Mesothelial cell of epicardium (in vitro differentiated cells): ENCODE results near the gene KCNK4. TPM values are rescaled to one million over a fixed set of nuclear protein-coding genes. Genes with fewer than 3 reads are reported as not detected.

Experiments
- DNase-seq, 2 experiments: peaks; one replicate each; pipeline ENCODE4 v3.0.0; 2021; ENCODE audit warnings: low spot score in 2 of 2; ENCODE audit not compliant: unreplicated experiment in 2 of 2
- H3K27ac Mint-ChIP-seq: 2 replicates; pipeline ENCODE4 v1.8.0; 2021; ENCODE audit warnings: mixed read lengths
- H3K27me3 Mint-ChIP-seq: 2 replicates; pipeline ENCODE4 v1.8.0; 2021; ENCODE audit warnings: low read depth, mixed read lengths
- H3K36me3 Mint-ChIP-seq: 2 replicates; pipeline ENCODE4 v1.8.0; 2021; ENCODE audit warnings: mixed read lengths
- H3K4me1 Mint-ChIP-seq: 2 replicates; pipeline ENCODE4 v1.8.0; 2021; ENCODE audit warnings: mixed read lengths
- H3K4me3 Mint-ChIP-seq: 2 replicates; pipeline ENCODE4 v1.8.0; 2021; ENCODE audit warnings: mild to moderate bottlenecking, moderate library complexity, mixed read lengths
- H3K9me3 Mint-ChIP-seq: 2 replicates; pipeline ENCODE4 v1.8.0; 2021; ENCODE audit warnings: mixed read lengths
- total RNA-seq: library from RNA; stranded (reverse); gene quantifications from 3 replicates; pipeline ENCODE4 v1.2.1, GENCODE V29; 2021
- TF ChIP-seq, protein P1 (sequence below): fragments of 200-600 bp; sonication (generic); IDR thresholded peaks from one replicate; pipeline ENCODE4 v1.5.0; 2021; ENCODE audit warnings: antibody characterized with exemption; ENCODE audit not compliant: unreplicated experiment

KCNK4 gene
- total RNA-seq, 1 donor from 2014 or later, result 0.58 TPM

DNA sequence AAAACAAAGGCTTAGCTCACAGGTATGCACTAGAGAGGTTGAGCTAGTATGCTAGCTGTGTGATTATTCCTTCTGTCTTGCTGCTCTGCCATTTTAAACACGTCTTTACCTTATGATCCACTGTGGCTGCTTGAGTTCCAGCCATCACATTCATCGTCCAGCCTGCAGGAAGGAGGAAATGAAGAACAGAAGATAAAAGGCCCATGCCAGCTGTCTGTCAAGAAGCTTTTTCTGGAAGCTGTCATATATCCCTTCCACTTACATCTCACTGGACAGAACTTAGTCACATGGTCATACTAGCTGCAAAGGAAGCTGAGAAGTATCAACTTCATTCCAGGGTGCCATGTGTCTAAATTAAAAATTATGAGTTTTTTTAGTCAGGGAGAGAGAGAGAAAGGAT lies 36.3 kb downstream of the KCNK4 start:
- TF ChIP-seq, protein P1, sequence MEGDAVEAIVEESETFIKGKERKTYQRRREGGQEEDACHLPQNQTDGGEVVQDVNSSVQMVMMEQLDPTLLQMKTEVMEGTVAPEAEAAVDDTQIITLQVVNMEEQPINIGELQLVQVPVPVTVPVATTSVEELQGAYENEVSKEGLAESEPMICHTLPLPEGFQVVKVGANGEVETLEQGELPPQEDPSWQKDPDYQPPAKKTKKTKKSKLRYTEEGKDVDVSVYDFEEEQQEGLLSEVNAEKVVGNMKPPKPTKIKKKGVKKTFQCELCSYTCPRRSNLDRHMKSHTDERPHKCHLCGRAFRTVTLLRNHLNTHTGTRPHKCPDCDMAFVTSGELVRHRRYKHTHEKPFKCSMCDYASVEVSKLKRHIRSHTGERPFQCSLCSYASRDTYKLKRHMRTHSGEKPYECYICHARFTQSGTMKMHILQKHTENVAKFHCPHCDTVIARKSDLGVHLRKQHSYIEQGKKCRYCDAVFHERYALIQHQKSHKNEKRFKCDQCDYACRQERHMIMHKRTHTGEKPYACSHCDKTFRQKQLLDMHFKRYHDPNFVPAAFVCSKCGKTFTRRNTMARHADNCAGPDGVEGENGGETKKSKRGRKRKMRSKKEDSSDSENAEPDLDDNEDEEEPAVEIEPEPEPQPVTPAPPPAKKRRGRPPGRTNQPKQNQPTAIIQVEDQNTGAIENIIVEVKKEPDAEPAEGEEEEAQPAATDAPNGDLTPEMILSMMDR, result no peak
- no peak overlapping the region for H3K4me3 Mint-ChIP-seq
- peaks cover 2% of the 10 kb centered on the region for H3K4me1 Mint-ChIP-seq
- H3K27ac Mint-ChIP-seq, result no peak overlapping the region
- H3K27me3 Mint-ChIP-seq, result no peaks in the 10 kb centered on the region
- H3K9me3 Mint-ChIP-seq, result no peaks in the 10 kb centered on the region
- DNase-seq, result no peak
- no peaks in the 10 kb centered on the region for H3K36me3 Mint-ChIP-seq

DNA sequence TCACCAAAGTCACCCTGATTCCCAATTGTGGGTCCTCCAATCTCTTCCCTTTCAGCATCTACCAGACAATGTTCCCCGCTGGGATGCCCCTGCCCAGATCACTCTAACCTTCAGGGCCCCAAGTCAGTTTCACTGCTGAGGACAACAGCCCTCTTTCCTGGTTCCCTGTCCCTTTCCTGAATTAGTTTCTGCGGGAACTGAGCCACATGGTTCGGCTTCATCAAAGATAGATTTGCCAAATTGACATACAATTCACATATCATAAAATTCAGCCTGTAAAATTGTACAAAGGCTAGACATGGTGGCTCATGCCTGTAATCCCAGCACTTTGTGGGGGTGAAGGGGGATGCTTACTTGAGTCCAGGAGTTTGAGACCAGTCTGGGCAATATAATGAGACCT lies 36.9 kb downstream of the KCNK4 start:
- Mint-ChIP-seq H3K36me3 (no peaks in the 10 kb centered on the region), H3K4me1 (peaks cover 2% of the 10 kb centered on the region), H3K9me3 (no peaks in the 10 kb centered on the region), H3K4me3 (no peak overlapping the region), H3K27ac (no peak overlapping the region), H3K27me3 (no peaks in the 10 kb centered on the region)
- DNase-seq, result no peak
- TF ChIP-seq, protein P1, result no peak

DNA sequence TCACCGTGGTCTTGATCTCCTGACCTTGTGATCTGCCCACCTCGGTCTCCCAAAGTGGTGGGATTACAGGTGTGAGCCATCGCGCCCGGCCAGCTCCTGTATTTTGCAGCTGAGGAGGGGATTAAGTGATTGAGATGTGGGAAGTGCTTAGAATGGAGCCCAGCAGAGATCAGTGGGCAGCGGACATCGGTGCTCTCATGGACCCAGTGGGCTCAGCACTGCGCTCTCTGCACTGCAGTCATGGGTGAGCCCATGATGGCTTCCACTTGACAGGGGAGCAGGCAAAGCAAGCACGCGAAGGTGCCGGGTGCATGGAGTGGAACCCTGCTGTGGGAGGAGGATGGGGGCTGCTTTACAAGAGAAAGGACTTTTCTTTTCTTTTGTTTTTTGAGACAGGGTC lies 39.8 kb downstream of the KCNK4 start:
- no peaks in the 10 kb centered on the region for H3K9me3 Mint-ChIP-seq

DNA sequence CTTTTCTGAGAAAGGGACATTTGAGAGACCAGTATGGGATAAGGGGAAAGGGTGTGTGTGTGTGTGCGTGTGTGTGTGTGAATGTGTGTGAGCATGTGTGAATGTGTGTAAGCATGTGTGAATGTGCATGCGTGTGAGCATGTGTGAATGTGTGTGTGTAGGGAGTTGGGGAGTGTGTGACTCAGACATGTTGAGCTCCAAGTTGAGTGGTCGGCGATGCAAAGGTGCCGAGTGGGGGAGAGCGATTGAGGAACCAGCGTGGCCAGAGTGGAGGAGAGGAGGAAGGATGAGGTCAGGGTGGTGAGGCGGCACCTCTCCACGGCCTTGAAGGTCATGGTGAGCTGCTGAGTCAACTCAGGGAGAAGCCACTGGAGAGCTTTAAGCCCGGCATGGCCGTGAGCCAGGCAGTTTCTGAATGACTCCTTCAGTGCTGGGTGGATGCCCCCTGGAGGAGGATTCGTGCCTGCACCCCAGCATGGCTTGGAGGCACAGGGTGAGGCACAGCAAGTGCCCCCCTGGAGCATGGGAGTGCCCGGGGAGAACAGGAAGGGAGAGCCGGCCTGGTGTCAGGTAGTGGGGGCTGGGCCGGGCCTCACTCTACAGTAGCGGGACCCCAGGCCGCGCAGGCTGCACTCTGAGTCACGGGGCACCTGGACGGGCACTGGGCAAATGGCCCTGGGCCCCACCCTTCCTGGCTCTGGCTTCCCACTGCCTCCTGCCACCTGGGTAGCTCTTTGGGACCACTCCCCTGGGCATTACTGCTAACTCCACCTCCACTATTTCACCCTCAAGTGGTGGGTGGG lies 40.7 kb downstream of the KCNK4 start:
- DNase-seq, result no peak
- no peak overlapping the region for H3K27ac Mint-ChIP-seq
- H3K4me3 Mint-ChIP-seq, result no peak overlapping the region
- no peaks in the 10 kb centered on the region for H3K36me3 Mint-ChIP-seq
- H3K9me3 Mint-ChIP-seq, result no peaks in the 10 kb centered on the region
- peaks cover 7% of the 10 kb centered on the region for H3K4me1 Mint-ChIP-seq
- TF ChIP-seq, protein P1, result no peak
- H3K27me3 Mint-ChIP-seq, result no peaks in the 10 kb centered on the region

More for the DNA sequence above, 39.8 kb downstream of the KCNK4 start:
- no peaks in the 10 kb centered on the region for H3K36me3 Mint-ChIP-seq
- peaks cover 7% of the 10 kb centered on the region for H3K4me1 Mint-ChIP-seq
- H3K27me3 Mint-ChIP-seq, result no peaks in the 10 kb centered on the region
- DNase-seq, result no peak
- no peak overlapping the region for H3K4me3 Mint-ChIP-seq
- TF ChIP-seq, protein P1, result no peak
- no peak overlapping the region for H3K27ac Mint-ChIP-seq

DNA sequence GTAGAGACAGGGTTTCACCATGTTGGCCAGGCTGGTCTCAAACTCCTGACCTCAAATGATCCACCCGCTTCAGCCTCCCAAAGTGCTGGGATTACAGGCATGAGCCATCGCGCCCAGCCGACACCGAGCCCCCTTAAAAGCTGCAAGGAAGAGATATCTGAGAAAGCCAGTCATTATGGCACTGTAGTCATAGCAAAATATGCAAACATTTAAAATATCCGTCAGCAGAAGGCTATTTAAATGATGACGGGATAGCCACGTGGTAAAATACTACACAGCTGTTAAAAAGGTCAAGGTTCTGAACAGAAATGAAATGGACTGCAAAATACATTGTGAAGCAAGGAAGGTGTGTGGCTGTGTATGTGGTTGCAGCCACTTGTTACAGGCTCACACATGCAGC lies 42.5 kb downstream of the KCNK4 start:
- Mint-ChIP-seq H3K9me3 (no peaks in the 10 kb centered on the region), H3K4me3 (no peak overlapping the region), H3K27ac (no peak overlapping the region), H3K36me3 (no peaks in the 10 kb centered on the region), H3K27me3 (no peaks in the 10 kb centered on the region), H3K4me1 (peaks cover 11% of the 10 kb centered on the region)
- DNase-seq, result no peak
- TF ChIP-seq, protein P1, result no peak
